Cardiac muscle cell (in vitro differentiated cells and primary cell): ENCODE measurements around the gene GLCCI1. TPM values are rescaled to one million over a fixed set of nuclear protein-coding genes. Genes with fewer than 3 reads are reported as not detected.

Source experiments
- DNase-seq, 2 donors: peaks; one replicate each; pipeline versions ENCODE4 v3.0.0 to v3.0.0-alpha.2; 2010 to 2017; ENCODE audit warnings: low read depth in 1 of 2, low spot score in 1 of 2
- H3K27ac ChIP-seq: fragments of 200-600 bp; sonication (generic); 2 replicates; pipeline ENCODE4 v1.5.1; 2016
- H3K27me3 ChIP-seq: fragments of 200-600 bp; sonication (generic); 2 replicates; pipeline ENCODE4 v1.6.0; 2016; ENCODE audit warnings: control low read depth
- H3K36me3 ChIP-seq: fragments of 200-600 bp; sonication (generic); 2 replicates; pipeline ENCODE4 v1.5.1; 2016; ENCODE audit warnings: control low read depth
- H3K4me1 ChIP-seq: fragments of 200-600 bp; sonication (generic); 2 replicates; pipeline ENCODE4 v1.8.1; 2017; ENCODE audit warnings: low read depth, mild to moderate bottlenecking, mixed run types
- H3K4me3 ChIP-seq: fragments of 200-600 bp; sonication (generic); 2 replicates; pipeline ENCODE4 v1.5.1; 2016; ENCODE audit warnings: mild to moderate bottlenecking
- H3K9me3 ChIP-seq: fragments of 200-600 bp; sonication (generic); 2 replicates; pipeline ENCODE4 v1.5.1; 2017; ENCODE audit warnings: low read depth, mild to moderate bottlenecking, control low read depth
- CTCF ChIP-seq: IDR thresholded peaks from 2 replicates; pipeline ENCODE4 v1.5.1; 2012; ENCODE audit warnings: low read depth, mild to moderate bottlenecking, low read length
- polyA plus RNA-seq: library from polyadenylated mRNA; unstranded; fragments of >200 nt; fragmentation: Nextera tagmentation; extraction: Ambion mirVana; gene quantifications from 2 replicates; pipeline ENCODE4 v1.2.1, GENCODE V29; 2016
- total RNA-seq: library from RNA; depleted of rRNA; stranded (reverse); fragments of >200 nt; gene quantifications from 2 replicates; pipeline ENCODE4 v1.2.3, GENCODE V29; 2016

Gene GLCCI1
- total and polyA plus RNA-seq, 2 experiments from 2014 or later, result 8.6 to 16.4 TPM

- no peak overlapping the region for H3K4me3 ChIP-seq
- H3K9me3 ChIP-seq, result no peaks in the 10 kb centered on the region
- H3K27ac ChIP-seq, result no peak overlapping the region
- no peaks in the 10 kb centered on the region for H3K27me3 ChIP-seq
- DNase-seq, result no peak
- H3K4me1 ChIP-seq, result no peaks in the 10 kb centered on the region
- H3K36me3 ChIP-seq, result peaks cover 2% of the 10 kb centered on the region
- TF ChIP-seq CTCF, result no peak
These were observed 47.1 kb downstream of the GLCCI1 start for GRCh38 chr7:8015746-8016120.

- TF ChIP-seq CTCF, result no peak
- Histone ChIP-seq H3K36me3 (peaks cover 2% of the 10 kb centered on the region), H3K4me1 (no peaks in the 10 kb centered on the region), H3K27ac (no peak overlapping the region), H3K9me3 (no peaks in the 10 kb centered on the region), H3K27me3 (no peaks in the 10 kb centered on the region), H3K4me3 (no peak overlapping the region)
- no peak for DNase-seq
These were observed 48.8 kb downstream of the GLCCI1 start for GRCh38 chr7:8017423-8017822.

DNA sequence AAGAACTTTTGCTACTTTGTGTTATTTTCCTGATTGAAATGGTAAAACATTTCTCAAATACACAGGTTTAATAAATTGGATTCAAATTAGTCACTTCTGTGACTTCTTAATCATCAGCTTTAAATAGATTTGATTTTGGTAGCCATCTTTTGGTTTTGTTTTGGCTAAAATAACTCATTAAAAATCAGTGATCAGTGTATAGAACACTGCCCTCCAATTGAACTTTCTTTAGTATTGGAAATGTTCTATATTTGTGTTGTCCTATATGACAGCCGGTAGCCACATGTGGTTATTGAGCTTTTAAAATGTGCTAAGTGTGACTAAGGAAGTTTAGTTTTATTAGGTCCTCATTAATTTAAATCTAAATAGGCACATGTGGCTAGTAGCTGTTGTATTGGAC, 50.4 kb downstream of the GLCCI1 start:
- H3K4me1 ChIP-seq, result no peaks in the 10 kb centered on the region
- no peak for TF ChIP-seq CTCF
- H3K36me3 ChIP-seq, result peaks cover 2% of the 10 kb centered on the region

GRCh38 chr7:8022628-8023027, 54.0 kb downstream of the GLCCI1 start:
- no peak for TF ChIP-seq CTCF
- Histone ChIP-seq H3K36me3 (peaks cover 8% of the 10 kb centered on the region), H3K27me3 (no peaks in the 10 kb centered on the region), H3K9me3 (no peaks in the 10 kb centered on the region), H3K27ac (no peak overlapping the region), H3K4me1 (no peaks in the 10 kb centered on the region), H3K4me3 (no peak overlapping the region)
- no peak for DNase-seq

More for the DNA sequence above, 50.4 kb downstream of the GLCCI1 start:
- DNase-seq, result no peak
- Histone ChIP-seq H3K27ac (no peak overlapping the region), H3K9me3 (no peaks in the 10 kb centered on the region), H3K4me3 (no peak overlapping the region), H3K27me3 (no peaks in the 10 kb centered on the region)

DNA sequence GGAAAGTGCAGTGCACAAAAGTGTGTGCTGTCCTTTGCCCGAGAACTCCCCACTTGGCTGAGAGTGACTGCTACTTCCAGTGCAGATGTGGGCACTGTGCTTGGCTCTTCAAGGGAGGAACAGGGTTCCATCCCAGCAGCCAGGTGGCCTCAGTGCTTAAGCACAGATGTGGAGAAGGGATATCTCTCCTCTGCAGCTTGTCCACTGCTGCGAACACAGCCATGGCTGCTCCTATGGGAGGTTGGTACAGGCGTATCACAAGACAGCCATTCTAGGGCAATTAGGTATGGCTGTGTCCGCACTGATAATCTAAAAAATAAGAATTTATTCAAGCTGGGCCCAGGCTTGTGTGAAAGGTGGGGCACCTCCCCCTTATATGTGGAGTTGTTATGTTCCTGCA, 66.6 kb downstream of the GLCCI1 start:
- Histone ChIP-seq H3K4me1 (no peaks in the 10 kb centered on the region), H3K27me3 (no peaks in the 10 kb centered on the region), H3K9me3 (no peaks in the 10 kb centered on the region), H3K27ac (no peak overlapping the region), H3K36me3 (no peaks in the 10 kb centered on the region), H3K4me3 (no peak overlapping the region)
- no peak for TF ChIP-seq CTCF
- DNase-seq, result no peak
